Measurements from ENCODE around the gene SUGP1. TPM values are rescaled to one million over a fixed set of nuclear protein-coding genes. Genes with fewer than 3 reads are reported as not detected.

SUGP1 gene
- total RNA-seq, 1 donor from 2014 or later: 87.1 TPM

DNA sequence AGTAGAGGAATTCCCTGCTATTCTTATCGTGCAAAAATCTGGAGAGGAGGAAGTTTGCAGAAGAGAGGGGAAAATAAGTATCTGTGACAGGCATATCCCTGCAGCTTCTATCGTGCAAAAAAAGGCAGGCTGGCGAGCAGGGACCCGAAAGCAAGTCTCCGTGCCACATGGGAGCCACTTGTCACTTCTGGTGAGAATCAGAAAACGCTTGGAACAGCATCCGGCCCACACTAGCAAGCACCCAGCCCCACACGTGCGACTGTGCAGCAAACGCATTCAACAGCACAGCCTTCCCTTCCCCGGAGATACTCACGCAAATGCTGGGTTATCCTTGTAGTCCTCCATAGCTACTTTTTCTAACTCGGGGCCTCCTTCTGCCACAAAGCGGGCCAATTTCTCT lies 16.9 kb downstream of the SUGP1 start:
- intact Hi-C loops (cut with micrococcal nuclease): no loop called here

DNA sequence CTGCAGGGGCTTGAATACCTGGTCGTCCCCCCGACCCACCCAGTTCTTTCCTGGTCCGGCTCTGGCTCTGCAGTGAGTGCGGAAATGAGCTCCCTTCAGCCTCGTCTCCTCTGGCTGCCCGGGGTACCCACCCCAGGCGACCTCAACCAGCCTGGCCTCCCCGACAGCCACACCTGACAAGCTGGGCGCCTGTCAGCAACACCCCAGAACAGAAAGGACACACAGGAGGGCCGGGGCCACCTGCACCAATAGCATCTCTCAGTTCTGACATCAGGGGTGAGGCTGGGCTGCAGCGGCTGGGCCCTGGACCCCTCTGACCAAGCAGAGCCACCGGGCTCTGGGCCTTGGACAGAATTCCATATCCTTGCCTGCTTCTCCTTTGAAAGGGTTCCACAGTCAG lies 19.7 kb downstream of the SUGP1 start:
- intact Hi-C loops (cut with micrococcal nuclease): no loop called here

DNA sequence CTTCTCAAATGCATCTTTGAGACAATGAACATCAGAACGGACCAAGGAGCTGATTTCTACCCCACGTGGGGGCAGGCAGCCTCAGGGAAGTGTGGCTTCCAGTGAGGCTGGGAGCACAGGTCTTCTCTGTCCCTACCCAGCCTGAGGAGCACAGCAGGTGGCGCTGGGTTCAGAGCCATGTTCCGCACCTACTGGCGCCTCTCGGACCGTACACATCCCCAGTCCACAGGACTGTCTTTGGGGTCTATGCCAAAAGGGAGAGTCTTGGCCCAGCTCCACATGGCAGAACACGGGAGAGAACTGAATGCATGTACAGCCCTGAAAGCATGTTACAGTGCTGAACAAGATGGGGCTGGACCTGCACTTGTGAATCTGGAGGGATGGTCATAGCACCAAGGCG lies 22.6 kb downstream of the SUGP1 start:
- intact Hi-C loops (cut with micrococcal nuclease): no loop called here

DNA sequence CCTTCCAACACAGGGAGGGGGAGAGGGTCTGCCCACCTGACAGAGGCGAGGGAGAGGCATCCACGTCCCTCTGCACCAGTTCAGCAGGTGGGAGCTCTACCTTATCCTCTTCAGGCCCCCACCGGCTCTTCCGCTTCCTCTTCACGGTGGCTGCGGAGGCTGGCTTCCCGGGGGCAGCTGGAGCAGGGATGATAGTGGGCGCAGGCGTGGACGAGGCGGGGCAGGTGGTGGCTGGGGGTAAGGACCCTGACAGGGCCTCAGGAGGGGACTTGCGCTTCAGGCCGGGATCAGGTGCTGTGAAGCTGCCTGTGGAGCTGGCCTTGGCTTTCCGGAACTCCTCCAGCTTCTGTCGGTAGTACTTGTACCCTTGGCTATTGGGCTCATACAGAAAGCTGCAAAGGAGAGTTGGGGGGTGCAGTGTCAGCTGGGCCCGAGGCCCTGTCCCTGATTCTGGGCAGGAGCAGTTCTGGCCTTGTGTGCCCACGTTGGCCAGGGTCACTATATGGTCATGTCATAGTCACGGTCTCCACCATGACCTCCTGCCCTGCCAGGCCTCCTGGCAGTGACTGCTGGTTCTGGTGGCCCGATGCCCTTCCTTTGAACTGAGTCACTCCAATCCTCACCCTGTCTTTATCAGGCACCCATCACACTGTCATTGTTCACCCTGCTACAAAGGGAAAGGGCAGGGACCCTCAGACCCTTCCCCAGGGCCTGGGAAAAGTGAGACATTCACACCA lies 23.2 kb downstream of the SUGP1 start:
- intact Hi-C loops (cut with micrococcal nuclease): no loop called here

- intact Hi-C loops (cut with micrococcal nuclease): no loop called here
These were observed 25.4 kb downstream of the SUGP1 start for GRCh38 chr19:19294914-19295313.

GRCh38 chr19:19292607-19293006 lies 27.7 kb downstream of the SUGP1 start:
- intact Hi-C loops (cut with micrococcal nuclease): no loop called here

GRCh38 chr19:19285686-19286085 lies 34.6 kb downstream of the SUGP1 start:
- intact Hi-C loops (cut with micrococcal nuclease): no loop called here

GRCh38 chr19:19280561-19280960 lies 39.7 kb downstream of the SUGP1 start:
- intact Hi-C loops (cut with micrococcal nuclease): no loop called here

GRCh38 chr19:19279853-19280252 lies 40.5 kb downstream of the SUGP1 start:
- intact Hi-C loops (cut with micrococcal nuclease): no loop called here

DNA sequence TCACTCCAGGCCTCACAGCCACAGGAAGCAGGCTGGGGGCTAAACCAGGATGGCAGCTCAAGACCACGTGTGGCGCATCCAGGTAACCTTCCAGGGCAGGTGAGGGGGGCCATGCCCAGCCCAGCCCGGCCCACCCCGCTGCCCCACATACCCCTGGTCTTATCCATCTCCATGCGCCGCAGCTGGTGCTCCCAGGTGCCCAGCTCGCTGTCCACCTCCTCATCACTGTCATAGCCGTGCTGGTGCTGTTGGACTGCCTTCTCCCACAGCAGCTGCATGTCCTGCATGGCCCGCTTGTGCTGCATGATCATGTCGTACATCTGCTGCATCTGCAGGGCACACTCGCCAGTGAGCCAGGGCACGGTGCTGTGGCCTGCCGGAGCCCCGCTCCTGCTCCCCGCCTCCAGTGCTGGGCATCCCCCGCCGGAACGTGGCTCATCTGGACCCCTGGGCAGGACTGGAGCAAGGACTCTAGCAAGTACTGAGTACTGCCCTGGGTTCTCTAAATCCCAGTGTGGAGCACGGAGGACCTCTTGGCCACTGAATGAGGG lies 41.2 kb downstream of the SUGP1 start:
- intact Hi-C loops (cut with micrococcal nuclease): no loop called here

- intact Hi-C loops (cut with micrococcal nuclease): no loop called here
These were observed 42.0 kb downstream of the SUGP1 start for GRCh38 chr19:19278315-19278714.

GRCh38 chr19:19276851-19277250 lies 43.5 kb downstream of the SUGP1 start:
- intact Hi-C loops (cut with micrococcal nuclease): no loop called here

- intact Hi-C loops (cut with micrococcal nuclease): no loop called here
These were observed 43.9 kb downstream of the SUGP1 start for GRCh38 chr19:19276386-19276785.

GRCh38 chr19:19274716-19275565 lies 45.4 kb downstream of the SUGP1 start:
- intact Hi-C loops (cut with micrococcal nuclease): no loop called here

DNA sequence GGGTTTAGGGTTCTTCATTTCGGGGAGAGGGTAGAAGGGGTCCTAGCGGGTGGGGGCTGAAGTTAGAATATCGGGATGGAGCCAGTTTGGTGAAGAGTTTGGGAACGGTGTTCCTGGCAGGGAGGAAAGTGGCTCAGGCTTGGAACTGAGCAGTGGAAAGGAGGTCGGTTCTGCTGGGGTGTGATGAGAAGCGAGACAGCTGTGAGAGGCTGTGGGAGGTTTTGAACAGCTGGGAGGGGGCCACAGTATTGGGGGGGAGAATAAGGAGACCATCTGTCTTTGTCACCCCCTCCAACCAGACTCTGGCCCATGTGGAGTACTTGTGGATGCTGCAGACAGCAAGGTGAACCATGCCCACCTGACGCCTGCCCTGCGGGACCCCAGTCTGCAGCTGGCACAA lies 46.2 kb downstream of the SUGP1 start:
- intact Hi-C loops (cut with micrococcal nuclease): no loop called here

GRCh38 chr19:19271828-19272599 lies 48.3 kb downstream of the SUGP1 start:
- intact Hi-C loops (cut with micrococcal nuclease): no loop called here

DNA sequence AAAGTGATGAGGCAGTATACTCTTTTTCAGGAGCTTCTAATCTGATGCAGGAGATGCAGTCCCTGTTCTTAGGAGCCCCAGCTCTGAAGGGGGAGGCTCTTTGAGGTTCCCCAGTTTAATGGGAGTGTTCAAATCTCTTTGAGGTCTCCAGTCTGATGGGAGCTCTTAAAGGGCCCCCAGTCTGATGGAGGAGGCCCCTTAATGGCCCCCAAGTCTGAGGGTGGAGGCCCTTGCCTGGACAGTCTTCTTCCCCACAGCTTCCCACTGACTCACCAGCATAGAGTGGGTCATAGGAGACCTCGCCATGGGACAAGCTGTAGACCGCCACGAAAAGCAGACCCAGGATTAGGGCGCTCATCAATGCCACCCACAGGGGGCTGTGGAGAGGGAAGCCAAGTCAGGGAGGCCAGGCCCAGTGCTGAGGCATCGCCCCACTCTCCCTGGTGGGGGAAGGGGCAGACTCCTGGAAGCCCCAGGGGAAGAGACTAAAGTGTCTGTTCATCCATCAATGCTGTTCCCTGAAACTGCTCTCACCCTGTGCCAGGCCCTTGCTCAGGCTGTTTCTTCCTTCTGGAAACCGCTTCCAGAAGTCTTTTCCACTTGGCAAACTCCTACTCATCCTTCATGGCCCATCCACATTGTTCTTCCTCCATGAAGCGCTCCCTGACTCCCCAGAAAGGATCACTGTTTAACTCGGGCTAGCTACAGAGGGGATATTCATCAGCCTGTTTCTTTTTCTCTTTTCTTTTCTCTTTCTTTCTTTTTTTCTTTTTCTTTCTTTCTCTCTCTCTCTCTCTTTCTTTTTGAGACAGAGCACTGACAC lies 49.3 kb downstream of the SUGP1 start:
- intact Hi-C loops (cut with micrococcal nuclease): no loop called here

DNA sequence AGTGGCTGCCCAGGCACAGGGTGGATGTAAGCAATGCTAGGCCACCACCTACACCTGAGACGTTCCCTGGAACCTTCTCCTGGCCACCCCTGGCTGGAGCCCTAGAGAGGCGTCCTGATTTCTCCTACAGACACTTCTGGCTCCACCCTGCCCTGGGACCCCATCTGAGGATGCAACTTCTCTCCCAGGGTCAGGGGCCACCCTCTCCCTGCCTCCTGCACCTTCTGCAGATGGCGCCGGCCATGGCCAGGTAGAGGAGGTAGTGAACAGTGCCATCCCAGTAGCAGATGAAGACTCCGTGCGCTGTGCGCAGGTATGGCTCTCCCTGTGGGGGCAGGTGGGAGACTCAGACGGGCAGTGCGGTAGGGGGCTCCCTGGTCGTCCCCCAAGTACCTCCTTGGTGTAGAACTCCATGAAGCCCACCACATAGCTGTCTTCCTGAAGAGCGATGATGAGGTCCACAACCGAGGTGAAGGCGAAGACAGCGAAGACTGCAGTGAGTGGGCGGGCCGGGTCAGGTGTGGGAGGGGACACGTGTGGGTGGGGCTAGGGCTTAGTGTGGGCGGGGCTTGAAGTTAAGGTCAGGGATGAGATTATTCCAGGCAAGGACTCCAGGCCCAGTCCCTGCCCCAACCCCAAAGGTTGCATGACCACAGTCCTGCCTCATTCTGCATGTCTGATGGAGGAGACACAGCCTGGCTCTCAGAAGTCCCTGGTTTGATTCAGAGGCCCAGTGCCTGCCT lies 50.2 kb downstream of the SUGP1 start:
- intact Hi-C loops (cut with micrococcal nuclease): no loop called here

DNA sequence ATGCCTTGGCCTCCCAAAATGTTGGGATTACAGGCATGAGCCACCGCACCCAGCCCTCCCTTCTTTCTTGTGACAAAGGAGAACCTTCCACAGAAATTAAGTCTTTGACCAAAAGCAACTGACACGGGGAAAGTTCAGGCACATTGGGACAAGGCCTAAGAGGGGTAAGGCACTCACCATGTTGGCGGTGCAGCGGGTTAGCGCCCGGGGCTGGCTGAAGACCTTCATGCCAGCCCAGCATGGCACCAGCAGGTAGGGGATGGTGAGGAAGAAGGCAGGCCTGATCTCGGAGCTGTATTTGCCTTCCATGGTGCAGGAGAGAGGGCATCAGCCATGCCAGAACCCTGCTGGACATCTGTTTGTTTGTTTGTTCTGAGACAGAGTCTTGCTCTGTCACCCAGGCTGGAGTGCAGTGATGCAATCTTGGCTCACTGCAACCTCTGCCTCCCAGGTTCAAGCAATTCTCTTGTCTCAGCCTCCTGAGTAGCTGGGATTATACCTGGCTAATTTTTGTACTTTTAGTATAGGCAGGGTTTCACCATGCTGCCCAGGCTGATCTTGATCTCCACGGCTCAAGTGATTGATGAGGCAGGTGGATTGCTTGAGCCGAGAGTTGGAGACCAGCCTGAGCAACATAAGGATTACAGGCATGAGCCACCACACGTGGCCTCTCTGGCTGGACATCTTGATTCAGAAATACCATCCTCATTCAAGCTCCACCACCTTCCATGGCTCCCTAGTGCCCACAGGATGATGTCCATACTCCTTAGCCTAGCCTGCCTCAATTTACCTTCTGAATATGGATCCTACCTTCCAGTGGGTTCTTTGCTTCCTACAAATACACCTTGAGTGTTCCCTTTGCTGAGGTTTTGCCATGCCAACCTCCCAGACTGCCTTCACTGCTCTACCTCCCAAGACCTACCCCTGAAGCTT lies 51.6 kb downstream of the SUGP1 start:
- intact Hi-C loops (cut with micrococcal nuclease): no loop called here
